Esophagus squamous epithelium (tissue), 5 donors: ENCODE data around the gene LOXL4. TPM values are rescaled to one million over a fixed set of nuclear protein-coding genes. Genes with fewer than 3 reads are reported as not detected.
A peak's percentile ranks its signal among the peaks of the same experiment; 100 is the strongest.

Experiments
- DNase-seq: peaks from one replicate; lab custom pipeline; 2025; lab: John Stamatoyannopoulos, UW
- H3K27ac ChIP-seq, 4 donors: fragments of 200-600 bp; sonication (generic); one replicate each; pipeline ENCODE4 v1.5.1; 2016 to 2019; ENCODE audit warnings: mild to moderate bottlenecking in 1 of 4
- H3K27me3 ChIP-seq, 4 donors: fragments of 200-600 bp; sonication (generic); 1 replicate in 3 of 4; 2 replicates in 1 of 4; pipeline versions ENCODE4 v1.5.1 to v1.6.0; 2017 to 2021; ENCODE audit warnings: antibody characterized with exemption in 1 of 4
- H3K36me3 ChIP-seq, 3 donors: fragments of 200-600 bp; sonication (generic); one replicate each; pipeline ENCODE4 v1.5.1; 2016 to 2019
- H3K4me1 ChIP-seq, 3 donors: fragments of 200-600 bp; sonication (generic); one replicate each; pipeline ENCODE4 v1.5.1; 2017 to 2019
- H3K4me3 ChIP-seq, 4 donors: fragments of 200-600 bp; sonication (generic); 1 replicate in 3 of 4; 2 replicates in 1 of 4; pipeline ENCODE4 v1.5.1; 2016 to 2019; ENCODE audit warnings: mild to moderate bottlenecking in 2 of 4, moderate library complexity in 1 of 4
- H3K9me3 ChIP-seq, 3 donors: fragments of 200-600 bp; sonication (generic); one replicate each; pipeline ENCODE4 v1.5.1; 2016 to 2019
- POLR2A ChIP-seq, 4 donors: fragments of 450-650 bp; IDR thresholded peaks; one replicate each; pipeline ENCODE4 v1.6.1; 2017; ENCODE audit warnings: antibody characterized with exemption in 4 of 4, mild to moderate bottlenecking in 4 of 4, moderate library complexity in 3 of 4
- WGBS, 2 donors: methylation state at CpG; one replicate each; pipeline ENCODE4 v1.1.5; 2018; 5-methylcytosine and 5-hydroxymethylcytosine counted together
- intact Hi-C: fragments of 100-400 bp; cut with DNase I; formaldehyde crosslinking; loops from one replicate; pipeline ENCODE4 v1.15.0; 2022
- total RNA-seq, 4 donors: library from RNA; depleted of rRNA; stranded (reverse); fragments of >200 nt; gene quantifications; one replicate each; pipeline ENCODE4 v1.1.0, GENCODE V29; 2016
- TF ChIP-seq, protein P1 (sequence below), 6 experiments: fragments of 450-650 bp in 4 of 6; fragments of 200-600 bp in 2 of 6; sonication (generic) in 2 of 6; IDR thresholded peaks; one replicate each; pipeline ENCODE4 v1.5.1; 2016 to 2019; ENCODE audit warnings: antibody characterized with exemption in 6 of 6, mild to moderate bottlenecking in 4 of 6, moderate library complexity in 4 of 6
- donor health status: DM: yes; HTN: yes; CAD: no.

The LOXL4 gene
- total RNA-seq, 4 donors from 2014 or later: 0.19 to 3.5 (median 1.4) TPM

DNA sequence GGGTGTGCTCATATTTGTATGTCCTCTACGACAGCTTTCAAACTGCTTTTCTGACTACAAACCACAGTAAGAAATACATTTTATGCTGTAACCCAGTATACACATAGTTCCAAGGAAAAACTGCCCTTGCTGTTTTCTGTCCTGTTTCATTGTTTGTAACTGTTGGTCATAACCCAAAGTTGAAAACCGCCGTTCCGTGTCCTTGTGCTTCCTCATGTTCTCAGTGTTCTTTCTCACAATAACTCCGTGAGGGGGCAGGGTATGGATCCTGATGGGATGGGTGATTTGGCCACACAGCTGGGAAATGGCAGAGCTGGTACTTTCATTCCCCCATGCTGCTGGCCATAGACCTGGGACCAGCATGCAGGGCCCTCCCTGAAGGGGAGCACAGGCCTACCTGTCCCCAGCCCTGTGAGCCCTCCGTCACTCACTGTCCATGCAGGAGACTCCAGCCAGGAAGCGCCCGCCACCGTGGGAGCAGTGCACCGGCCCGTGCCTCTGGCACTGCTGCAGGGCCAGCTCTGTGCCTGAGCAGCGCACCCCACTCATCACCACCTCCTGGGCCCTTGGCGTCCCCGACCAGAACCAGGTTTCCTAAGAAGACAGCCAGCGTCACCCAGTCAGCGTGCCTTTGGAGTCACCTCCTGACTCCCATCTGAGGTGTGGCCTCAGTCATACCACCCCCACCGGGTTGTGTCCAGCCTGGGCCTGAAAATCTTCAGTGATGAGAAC, 12.7 kb downstream of the LOXL4 start:
- Histone ChIP-seq H3K4me3 (no peak overlapping the region), H3K27me3 (no peaks in the 10 kb centered on the region), H3K4me1 (peaks cover 0 to 20% (median 0%) of the 10 kb centered on the region in 3 donors), H3K36me3 (peaks cover 0 to 25% (median 0%) of the 10 kb centered on the region in 3 donors), H3K9me3 (no peaks in the 10 kb centered on the region), H3K27ac (peak overlapping the region in 1 of 4 donors; percentile 29)
- DNase-seq: no peak
- whole genome bisulfite sequencing, 2 donors: 78 to 83% methylated on average over 6 to 9 of the region's 17 CpGs
- TF ChIP-seq, protein P1, sequence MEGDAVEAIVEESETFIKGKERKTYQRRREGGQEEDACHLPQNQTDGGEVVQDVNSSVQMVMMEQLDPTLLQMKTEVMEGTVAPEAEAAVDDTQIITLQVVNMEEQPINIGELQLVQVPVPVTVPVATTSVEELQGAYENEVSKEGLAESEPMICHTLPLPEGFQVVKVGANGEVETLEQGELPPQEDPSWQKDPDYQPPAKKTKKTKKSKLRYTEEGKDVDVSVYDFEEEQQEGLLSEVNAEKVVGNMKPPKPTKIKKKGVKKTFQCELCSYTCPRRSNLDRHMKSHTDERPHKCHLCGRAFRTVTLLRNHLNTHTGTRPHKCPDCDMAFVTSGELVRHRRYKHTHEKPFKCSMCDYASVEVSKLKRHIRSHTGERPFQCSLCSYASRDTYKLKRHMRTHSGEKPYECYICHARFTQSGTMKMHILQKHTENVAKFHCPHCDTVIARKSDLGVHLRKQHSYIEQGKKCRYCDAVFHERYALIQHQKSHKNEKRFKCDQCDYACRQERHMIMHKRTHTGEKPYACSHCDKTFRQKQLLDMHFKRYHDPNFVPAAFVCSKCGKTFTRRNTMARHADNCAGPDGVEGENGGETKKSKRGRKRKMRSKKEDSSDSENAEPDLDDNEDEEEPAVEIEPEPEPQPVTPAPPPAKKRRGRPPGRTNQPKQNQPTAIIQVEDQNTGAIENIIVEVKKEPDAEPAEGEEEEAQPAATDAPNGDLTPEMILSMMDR (IDR thresholded peaks at IDR 0.05): no peak
- TF ChIP-seq POLR2A (IDR thresholded peaks at IDR 0.05): no peak
- intact Hi-C loops: no loop called here

DNA sequence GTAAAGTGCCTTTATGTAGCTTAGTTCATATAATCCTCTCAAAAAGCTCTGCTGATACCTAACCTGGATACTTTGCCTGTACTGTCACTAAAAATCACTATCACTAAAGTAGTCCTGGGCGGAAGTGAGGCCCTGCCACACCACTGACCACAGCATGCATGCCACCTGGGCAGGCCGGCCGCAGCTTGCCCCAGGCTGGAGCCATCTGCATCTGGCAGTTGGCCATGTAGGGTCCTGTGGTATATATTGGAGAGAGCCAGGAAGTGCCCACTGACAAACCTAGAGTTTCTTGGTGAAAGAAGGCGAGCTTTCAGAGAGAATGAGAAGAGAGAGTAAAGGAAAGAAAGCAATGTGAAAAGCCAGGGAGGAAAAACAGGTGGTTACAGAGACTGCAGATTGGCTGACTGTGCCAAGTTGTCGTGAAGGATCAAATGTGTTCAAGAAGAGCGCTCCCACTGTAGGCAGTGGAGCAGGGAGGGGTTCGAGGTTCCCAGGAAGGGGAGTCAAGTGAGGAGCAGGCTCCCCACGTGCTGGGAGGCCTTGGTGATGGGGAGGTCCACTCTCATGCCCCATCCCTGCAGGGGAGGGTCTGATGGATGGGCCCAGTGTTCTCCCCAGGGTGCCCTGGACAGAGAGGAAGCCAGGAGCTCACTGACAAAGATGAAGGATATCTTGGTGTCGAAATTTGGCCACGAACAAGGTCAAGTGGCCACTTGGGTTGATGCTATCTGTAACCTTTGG, 13.6 kb downstream of the LOXL4 start:
- DNase-seq: no peak
- Histone ChIP-seq H3K4me3 (no peak overlapping the region), H3K27ac (no peak overlapping the region), H3K4me1 (peaks cover 0 to 11% (median 0%) of the 10 kb centered on the region in 3 donors), H3K9me3 (no peaks in the 10 kb centered on the region), H3K36me3 (peaks cover 0 to 34% (median 2%) of the 10 kb centered on the region in 3 donors), H3K27me3 (no peaks in the 10 kb centered on the region)
- no peak for TF ChIP-seq POLR2A (IDR thresholded peaks at IDR 0.05)
- TF ChIP-seq, protein P1 (IDR thresholded peaks at IDR 0.05): no peak
- intact Hi-C loops: no loop called here
- 67 to 77% methylated on average over 5 to 10 of the region's 10 CpGs for WGBS, 2 donors

DNA sequence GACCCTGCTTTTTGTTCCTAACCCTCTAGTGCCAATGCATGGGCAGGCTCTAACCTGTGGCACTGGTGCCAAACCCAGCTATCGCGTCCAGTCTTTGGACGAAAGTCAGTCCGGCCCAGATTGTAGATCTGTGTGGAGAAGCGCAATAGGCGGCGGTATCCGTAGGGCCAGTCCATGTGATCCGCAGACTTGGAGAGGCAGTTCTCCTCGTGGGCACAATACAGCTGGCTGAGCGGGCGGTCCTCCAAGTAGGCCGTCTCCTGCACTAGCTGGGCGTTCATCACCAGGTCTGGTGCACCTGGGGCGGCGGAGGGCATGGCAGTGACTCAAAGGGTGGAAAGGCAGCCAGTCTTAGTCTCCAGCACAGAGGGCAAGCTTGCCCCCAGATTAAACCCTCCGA, 14.5 kb downstream of the LOXL4 start:
- Histone ChIP-seq H3K9me3 (no peaks in the 10 kb centered on the region), H3K27me3 (no peaks in the 10 kb centered on the region), H3K27ac (no peak overlapping the region), H3K4me1 (peaks cover 0 to 11% (median 0%) of the 10 kb centered on the region in 3 donors), H3K36me3 (peaks cover 0 to 43% (median 5%) of the 10 kb centered on the region in 3 donors), H3K4me3 (no peak overlapping the region)
- WGBS, 2 donors: 33 to 89% methylated on average over 1 of the region's 17 CpGs
- intact Hi-C loops: no loop called here
- DNase-seq: no peak
- TF ChIP-seq, protein P1 (IDR thresholded peaks at IDR 0.05): no peak
- TF ChIP-seq POLR2A (IDR thresholded peaks at IDR 0.05): no peak

DNA sequence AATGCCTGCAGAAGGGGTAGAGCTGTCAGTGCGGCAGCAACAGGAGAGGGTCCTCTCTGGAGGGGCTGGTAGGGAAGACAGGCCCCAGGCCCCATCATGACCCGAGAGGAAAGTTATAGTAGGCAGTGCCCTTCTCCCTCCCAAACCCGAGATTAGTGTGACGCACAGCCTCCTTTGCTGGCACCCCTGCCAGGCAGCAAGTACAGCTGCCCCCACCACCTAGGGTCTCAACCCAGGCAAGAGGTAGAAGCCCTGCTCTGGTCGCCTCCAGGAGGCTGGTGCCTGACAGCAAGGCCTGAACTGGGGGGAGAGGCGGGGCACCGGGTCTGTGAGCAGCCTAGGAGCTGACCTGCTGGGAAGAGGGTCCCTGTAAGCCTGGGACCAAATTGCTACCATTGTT, 15.5 kb downstream of the LOXL4 start:
- no peak for DNase-seq

More for the DNA sequence above, 15.5 kb downstream of the LOXL4 start:
- intact Hi-C loops: no loop called here
- Histone ChIP-seq H3K27me3 (no peaks in the 10 kb centered on the region), H3K27ac (no peak overlapping the region), H3K4me3 (no peak overlapping the region), H3K9me3 (no peaks in the 10 kb centered on the region), H3K36me3 (peaks cover 0 to 53% (median 11%) of the 10 kb centered on the region in 3 donors), H3K4me1 (peaks cover 0 to 11% (median 0%) of the 10 kb centered on the region in 3 donors)
- 83 to 88% methylated on average over 1 to 2 of the region's 7 CpGs for WGBS, 2 donors
- TF ChIP-seq POLR2A (IDR thresholded peaks at IDR 0.05): no peak
- TF ChIP-seq, protein P1 (IDR thresholded peaks at IDR 0.05): no peak
